HG03520 (cell line): ENCODE data around the gene FBXO15.

ENCODE experiments used
- ATAC-seq: cut with Tn5 transposase; IDR thresholded peaks from one replicate; pipeline ENCODE4 v1.9.1; 2021; ENCODE audit warnings: mild to moderate bottlenecking, moderate library complexity; ENCODE audit not compliant: unreplicated experiment

FBXO15 gene

GRCh38 chr18:74153793-74154192 is 6.2 kb upstream of the FBXO15 start:
- ATAC-seq: no peak

- no peak for ATAC-seq
Observed at GRCh38 chr18:74153377-74153776, 5.7 kb upstream of the FBXO15 start.

GRCh38 chr18:74152857-74153256 is 5.2 kb upstream of the FBXO15 start:
- ATAC-seq: no peak

DNA sequence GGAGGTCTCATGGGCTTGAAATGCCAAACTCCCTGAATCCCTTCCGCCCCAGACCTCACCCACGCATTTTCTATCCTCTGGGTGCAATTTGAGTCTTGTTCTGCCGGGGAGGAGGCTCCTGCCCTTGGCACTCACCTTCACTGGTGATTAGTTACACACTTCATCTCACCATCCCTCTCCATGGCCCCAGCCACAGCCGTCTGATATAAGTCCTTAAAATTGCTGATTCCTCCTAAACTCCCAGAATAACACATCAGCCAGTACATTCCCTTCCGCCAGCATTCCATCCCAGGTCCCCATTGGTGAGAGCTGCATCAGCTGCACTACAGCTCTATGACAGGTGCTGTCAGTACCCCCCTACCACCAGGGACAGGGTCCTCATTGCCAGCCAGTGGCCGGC is 4.6 kb upstream of the FBXO15 start:
- no peak for ATAC-seq

DNA sequence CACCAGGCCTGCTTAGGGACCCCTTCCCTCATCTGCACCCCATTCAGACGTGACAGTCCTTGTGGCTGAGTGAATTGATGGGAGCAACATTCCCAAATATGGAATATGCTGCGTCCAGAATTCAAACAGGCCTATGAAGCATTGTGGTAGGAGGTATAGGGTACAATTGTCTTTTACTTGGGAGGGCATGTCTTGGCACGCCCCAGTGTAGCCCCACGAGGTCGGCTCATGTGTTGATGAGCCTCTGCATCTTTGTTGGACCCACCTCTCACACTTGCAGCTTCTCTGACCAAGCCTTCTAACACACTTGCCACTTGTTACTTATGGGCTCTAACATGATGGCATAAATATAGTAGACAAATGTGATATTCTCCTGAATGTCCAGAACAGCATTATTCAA is 2.2 kb upstream of the FBXO15 start:
- ATAC-seq: no peak

- ATAC-seq: peak; percentile 16
Observed at GRCh38 chr18:74148543-74149070, 973 bp upstream of the FBXO15 start.

GRCh38 chr18:74147491-74147778 is 199 bp downstream of the FBXO15 start:
- no peak for ATAC-seq

GRCh38 chr18:74146756-74147155 is 878 bp downstream of the FBXO15 start:
- no peak for ATAC-seq

DNA sequence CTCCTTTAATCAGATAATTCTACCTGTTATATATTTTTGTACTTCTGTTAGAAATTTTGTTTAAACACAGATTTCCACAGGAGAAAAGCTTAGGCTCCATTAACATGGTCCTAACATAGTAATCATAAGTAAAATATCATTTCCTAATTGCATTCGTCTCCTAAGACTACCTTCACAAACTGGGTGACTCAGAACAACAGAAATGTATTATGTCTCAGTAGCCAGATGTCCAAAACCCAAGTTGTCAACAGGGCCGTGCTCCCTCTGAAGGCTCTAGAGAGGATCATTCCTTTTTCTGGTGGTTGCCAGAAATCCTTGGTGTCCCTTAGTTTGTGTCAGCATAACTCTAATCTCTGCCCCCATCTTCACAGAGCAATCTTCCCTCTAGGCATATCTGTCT is 5.4 kb downstream of the FBXO15 start:
- no peak for ATAC-seq

DNA sequence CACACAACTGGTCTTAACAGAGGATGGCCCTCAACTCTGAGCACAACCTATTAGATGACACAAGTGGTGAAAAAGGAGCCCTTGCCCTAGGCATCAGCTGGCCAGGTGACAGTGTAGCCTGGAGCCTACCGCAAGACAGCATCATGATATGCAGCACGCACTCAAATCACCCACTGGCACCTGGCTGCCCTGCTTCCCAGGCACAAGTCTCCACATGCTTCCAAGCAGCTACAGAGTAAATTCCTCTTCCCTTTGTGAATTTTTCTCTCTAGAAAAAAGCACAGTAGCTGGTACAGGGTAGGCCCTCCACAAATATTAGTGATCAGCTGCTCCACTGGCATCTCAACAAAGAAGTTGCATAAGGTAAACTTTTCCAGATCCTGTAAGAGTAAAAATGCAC is 6.0 kb downstream of the FBXO15 start:
- no peak for ATAC-seq

GRCh38 chr18:74140582-74140981 is 7.1 kb downstream of the FBXO15 start:
- ATAC-seq: no peak

DNA sequence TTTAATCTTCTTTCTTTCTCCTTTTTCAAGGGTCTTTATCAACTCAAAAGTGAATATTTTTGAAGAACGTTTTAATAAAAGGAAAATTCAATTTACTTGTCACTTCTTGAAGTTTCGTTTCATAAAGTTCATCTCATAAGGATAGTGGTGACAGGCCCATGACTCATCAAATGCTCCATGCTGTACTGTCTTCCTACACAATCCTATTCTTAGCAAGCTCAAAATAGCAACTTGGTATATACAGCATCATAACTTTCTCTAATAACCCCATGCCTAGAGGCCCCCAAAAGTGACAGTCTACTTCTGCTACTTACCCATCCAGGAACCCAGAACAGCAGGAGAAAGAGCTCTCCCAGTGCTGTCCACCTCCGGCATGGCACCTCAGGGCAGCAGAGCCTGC is 7.7 kb downstream of the FBXO15 start:
- peak; percentile 76 for ATAC-seq

DNA sequence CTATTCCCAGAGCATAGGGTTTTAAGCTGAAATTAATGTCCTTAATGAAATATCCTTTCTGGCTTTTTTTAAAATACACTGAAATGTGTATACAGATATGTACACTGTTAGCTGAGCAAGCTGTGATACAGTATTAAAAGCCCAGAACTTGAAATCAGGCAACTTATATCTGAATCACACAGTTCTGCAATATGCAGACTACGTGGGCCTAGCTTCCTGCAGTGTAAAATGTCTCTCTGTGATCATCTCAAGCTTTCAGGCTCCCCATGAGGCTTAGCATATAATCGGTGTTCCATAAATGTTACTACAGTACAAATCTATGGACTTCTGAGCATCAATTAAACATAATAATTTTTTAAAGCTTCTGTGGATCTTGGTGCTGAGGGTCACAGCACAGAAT is 8.2 kb downstream of the FBXO15 start:
- ATAC-seq: no peak

- no peak for ATAC-seq
Observed at GRCh38 chr18:74137920-74138538, 9.6 kb downstream of the FBXO15 start.

- ATAC-seq: no peak
Observed at GRCh38 chr18:74132201-74132600, 15.4 kb downstream of the FBXO15 start.

DNA sequence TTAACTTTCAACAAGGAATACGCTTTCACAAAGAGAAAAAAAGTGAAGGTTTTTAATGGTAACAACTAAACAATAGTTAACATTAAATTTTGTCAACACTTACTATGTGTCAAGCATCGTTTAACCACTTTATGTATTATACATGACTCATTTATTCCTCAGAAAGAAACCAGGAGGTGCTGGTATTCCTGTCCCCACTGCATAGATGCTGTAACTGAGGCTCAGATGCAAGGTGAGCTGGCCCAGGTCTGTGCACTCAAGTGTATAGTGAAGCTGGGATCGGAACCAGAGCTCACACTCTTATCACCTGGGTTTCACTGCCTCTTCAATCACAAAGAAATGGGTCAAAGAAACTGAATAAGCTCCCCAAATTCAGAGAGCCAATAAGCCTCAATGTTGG is 16.5 kb downstream of the FBXO15 start:
- no peak for ATAC-seq

DNA sequence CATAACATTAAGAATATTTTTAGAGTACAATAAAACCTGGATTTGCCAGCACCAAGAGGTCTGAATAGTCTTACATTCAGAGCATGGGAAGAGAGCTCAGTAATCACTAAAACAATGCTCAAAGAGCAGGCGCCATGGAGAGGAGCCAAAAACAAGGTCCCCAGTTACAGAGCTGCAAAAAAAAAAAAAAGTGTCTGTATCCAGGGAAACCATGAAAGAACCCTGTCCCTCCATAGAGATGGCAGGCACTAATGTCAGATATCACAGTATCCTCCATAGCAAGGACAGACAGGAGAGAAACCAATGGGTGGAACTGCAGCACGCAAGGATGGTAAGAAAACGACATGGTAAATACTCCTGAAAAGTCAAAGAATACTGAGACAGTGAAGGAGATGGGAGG is 19.5 kb downstream of the FBXO15 start:
- ATAC-seq: no peak

GRCh38 chr18:74126684-74127655 is 20.7 kb downstream of the FBXO15 start:
- ATAC-seq: no peak

GRCh38 chr18:74124642-74125041 is 23.0 kb downstream of the FBXO15 start:
- ATAC-seq: no peak

DNA sequence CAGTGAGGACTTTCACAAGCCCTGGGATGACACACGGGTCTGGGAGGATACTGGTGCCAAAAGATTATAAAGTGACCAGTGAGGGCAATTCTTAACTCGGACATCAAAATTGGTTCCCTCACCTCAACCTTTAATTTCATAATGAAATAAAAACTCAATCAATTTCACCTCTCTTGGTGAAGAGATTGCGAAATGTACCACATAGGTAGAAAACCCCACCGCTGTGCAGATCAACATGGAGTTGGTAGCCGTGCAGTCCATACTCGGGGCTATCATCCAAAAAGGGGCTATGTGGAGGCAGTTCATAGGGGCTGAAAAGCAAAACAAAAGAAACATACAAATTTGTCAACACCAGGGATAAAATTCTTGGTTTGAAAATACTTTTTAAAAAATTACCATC is 24.4 kb downstream of the FBXO15 start:
- ATAC-seq: no peak

DNA sequence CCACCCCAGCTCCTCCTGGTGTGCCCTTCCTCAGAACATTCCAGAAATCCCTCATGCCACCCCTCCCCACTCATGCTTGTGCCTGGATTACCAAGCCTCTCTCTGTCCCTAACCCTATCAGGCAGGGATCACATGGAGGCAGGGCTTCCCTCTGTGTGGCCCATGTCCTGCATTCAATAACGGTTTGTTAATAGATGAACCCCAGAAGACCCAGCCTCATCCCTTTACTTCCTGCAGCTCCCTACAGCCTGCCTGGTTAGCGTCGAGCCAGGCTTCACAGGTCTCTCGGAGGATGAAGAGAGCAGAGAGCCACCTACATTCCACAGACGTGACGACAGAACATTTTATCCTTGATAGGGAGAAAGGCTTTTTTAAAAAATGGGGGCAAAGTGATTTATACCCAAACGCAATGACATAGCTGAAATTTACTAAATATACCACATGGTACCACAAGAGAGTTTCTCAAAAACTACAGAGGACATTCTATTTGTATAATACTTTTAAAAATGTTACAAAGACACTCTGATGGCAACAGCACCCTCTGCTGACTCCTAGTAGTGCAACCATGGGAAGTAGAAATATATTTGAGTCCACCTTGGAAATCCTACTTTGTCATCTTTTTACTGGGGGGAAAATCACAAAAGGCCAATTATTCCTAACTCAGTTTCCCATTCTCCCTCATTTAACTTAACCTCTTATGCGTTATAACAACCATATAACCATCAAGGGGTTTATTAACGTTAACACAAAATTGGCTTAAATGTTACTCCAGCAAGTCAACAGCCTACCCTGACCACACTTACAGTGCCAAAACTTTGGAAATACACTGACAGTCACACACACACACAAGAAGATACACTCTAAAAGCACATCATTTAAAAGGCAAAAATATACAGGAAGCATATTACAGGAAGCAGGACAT is 30.7 kb downstream of the FBXO15 start:
- no peak for ATAC-seq
